Stimulated activated CD4-positive, alpha-beta T cell treated with anti-CD3 and anti-CD28 coated beads, Interleukin-1b, Interleukin-23, amount 100 ng/mL, for 1 hour (primary cell): ENCODE data around the gene PSMB3.
"Not testable (repeated sequence)": the region's sequence is repeated elsewhere in the genome, so short reads cannot be mapped to it uniquely, and the experiment has no call there.

Source experiments
- DNase-seq, 2 donors: peaks; one replicate each; pipeline ENCODE4 v3.0.0-alpha.2; 2020; ENCODE audit warnings: low read depth in 2 of 2

Gene PSMB3

DNA sequence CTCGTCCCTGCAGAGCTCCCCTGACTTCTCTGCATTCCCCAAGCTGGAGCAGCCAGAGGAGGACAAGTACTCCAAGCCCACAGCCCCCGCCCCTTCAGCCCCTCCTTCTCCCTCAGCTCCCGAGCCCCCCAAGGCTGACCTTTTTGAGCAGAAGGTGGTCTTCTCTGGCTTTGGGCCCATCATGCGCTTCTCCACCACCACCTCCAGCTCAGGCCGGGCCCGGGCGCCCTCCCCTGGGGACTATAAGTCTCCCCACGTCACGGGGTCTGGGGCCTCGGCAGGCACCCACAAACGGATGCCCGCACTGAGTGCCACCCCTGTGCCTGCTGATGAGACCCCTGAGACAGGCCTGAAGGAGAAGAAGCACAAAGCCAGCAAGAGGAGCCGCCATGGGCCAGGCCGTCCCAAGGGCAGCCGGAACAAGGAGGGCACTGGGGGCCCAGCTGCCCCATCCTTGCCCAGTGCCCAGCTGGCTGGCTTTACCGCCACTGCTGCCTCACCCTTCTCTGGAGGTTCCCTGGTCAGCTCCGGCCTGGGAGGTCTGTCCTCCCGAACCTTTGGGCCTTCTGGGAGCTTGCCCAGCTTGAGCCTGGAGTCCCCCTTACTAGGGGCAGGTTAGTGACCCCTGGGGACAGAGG lies 36.1 kb upstream of the PSMB3 start:
- DNase-seq = no peak

DNA sequence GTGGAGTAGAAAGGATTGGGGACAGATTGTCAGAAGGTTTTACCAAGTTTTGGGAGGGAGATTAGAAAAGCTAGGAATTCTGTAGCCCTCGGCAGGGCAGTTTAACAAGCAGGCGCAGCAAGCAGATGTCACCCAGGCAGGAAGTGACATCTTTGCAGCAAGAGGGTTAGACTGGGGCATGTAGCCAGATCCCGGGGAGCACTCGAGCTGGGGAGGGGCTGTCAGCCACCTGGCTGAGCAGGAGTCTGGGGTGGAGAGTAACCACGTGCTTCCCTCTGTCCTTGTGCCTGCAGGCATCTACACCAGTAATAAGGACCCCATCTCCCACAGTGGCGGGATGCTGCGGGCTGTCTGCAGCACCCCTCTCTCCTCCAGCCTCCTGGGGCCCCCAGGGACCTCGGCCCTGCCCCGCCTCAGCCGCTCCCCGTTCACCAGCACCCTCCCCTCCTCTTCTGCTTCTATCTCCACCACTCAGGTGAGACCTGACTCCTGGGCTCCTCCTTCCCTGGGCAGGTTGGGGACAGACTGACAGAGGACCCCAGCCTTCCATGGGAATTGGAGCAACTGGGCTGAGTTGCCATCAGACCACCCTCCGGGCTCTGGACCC lies 35.3 kb upstream of the PSMB3 start:
- DNase-seq = no peak

DNA sequence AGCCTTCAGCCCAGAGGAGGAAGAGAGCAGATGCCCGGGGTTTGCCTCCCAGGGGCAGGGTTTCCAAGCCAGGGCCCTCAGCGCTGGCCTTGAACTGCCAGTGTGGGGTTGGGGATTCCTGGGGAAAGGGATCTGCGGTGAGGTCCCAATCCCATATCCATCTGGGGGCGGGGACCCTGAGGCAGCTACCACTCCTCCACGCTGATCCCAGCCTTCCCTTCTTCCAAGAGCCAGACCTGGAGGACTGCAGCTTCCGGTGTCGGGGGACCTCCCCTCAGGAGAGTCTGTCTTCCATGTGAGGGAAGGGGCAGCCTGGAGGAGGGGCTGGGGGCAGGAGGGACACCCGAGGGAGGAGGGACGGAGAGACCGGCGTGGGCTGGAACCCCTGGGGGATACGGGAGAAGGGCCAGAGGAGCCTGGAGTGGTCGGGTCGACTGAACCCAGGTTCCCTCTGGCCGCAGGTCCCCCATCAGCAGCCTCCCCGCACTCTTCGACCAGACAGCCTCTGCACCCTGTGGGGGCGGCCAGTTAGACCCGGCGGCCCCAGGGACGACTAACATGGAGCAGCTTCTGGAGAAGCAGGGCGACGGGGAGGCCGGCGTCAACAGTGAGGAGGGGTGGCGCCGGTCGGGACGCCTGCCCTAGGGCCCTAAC lies 33.1 kb upstream of the PSMB3 start:
- DNase-seq = no peak

DNA sequence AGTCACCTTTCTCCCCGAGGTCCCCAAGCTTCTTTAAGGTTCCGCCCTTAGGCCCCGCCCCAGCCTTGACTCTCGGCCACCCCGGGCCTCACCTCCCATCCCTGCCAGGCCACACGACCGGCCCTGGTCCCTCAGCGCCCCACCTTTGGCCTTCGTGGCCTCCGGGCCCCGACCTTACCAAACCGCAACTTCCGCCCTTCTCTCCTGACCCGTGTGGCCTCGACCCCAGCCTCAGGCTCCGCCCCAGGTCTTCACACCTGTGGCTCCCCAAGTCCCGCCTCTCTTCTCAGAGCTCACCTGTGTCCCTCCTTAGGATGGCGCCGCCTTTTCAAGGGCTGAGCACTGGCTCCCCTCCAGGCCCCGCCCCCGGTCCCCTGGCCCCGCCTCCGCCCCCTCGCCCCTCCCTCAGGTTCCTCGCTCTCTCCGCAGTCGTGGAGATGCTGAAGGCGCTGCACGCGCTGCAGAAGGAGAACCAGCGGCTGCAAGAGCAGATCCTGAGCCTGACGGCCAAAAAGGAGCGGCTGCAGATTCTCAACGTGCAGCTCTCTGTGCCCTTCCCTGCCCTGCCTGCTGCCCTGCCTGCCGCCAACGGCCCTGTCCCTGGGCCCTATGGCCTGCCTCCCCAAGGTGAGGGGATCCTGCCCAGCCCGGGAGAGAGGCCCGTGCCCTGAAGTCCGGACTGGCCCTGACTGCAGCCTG lies 32.4 kb upstream of the PSMB3 start:
- DNase-seq = no peak

DNA sequence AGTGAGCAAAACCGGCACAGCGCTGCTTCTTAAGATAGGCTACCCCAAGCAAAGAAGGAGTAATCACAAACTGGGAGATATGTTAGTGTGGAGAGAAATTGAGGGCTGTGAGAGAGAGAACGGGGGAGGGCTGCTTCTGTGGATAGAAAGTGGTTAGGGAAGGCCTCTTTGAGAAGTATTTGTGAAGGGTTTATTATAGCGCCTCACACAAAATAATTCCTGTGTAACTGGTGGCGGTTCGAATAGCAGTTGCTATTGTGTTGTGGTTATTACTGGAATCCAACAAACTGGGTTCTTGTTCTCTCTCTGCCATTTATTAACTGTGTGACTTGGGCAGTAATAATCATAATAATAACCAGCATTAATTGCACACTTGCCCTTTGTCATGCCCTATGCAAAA lies 31.6 kb upstream of the PSMB3 start:
- DNase-seq = no peak

DNA sequence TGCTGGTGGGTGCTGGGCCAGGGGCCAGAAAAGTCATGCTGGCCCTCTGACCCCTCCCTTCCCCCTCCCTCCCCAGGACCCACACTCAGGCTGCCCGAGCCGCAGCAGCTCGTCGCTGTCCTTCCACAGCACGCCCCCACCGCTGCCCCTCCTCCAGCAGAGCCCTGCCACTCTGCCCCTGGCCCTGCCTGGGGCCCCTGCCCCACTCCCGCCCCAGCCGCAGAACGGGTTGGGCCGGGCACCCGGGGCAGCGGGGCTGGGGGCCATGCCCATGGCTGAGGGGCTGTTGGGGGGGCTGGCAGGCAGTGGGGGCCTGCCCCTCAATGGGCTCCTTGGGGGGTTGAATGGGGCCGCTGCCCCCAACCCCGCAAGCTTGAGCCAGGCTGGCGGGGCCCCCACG lies 30.7 kb upstream of the PSMB3 start:
- DNase-seq = no peak

DNA sequence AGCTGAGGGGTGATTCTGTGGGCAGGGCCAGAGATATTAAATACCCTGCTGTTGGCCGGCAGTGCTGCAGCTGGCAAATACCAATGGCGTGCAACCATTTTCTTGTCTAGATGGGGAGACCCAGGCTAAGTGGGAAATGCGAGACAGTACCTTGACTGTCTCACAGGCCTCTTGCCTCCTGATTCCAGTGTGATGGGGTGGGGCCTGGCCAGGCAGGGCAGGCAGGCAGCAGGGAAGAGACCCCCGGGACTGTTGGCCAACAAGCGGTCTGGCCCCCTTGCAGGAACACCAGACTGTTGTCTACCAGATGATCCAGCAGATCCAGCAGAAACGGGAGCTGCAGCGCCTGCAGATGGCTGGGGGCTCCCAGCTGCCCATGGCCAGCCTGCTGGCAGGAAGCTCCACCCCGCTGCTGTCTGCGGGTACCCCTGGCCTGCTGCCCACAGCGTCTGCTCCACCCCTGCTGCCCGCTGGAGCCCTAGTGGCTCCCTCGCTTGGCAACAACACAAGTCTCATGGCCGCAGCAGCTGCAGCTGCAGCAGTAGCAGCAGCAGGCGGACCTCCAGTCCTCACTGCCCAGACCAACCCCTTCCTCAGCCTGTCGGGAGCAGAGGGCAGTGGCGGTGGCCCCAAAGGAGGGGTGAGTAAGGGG lies 28.1 kb upstream of the PSMB3 start:
- DNase-seq = no peak

DNA sequence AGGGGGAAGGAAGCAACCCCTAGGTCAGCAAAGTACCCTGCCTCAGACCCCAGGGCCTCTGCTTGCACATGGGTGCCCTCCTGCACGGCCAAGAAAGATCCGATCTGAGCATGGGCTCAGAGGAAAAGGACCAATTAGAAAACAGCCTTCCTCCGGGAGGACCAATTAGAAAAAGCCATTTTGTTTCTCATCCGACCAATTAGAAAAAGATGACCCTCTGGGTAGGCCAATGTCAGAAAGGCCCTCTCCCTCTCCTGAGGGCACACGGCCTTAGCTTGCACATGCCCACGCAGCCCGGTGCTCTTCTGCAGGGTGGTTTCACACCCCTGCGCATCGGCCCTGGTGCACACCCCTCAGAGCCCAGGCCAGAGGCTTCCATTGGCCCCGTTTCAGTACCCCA lies 27.5 kb upstream of the PSMB3 start:
- DNase-seq = no peak

DNA sequence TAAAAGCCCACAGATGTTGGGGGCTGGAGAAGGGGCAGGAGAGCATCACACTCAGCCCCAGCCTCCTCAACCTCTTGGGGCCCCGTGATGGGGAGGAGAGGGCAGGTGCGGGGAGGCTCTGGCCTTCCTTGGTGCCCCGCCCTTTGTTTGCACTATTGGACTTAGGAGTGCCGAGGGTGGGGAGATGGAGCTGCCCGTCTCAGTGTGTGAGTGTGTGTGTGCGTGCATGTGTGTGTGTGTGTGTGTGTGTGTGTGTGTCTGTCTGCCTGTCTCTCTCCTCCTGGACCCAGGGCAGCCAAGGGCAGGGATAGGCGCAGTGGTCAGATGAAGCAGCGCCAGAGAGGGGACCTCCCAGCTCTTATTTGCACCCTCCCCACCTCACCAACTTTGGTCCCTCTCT lies 26.4 kb upstream of the PSMB3 start:
- DNase-seq = not testable (repeated sequence)

DNA sequence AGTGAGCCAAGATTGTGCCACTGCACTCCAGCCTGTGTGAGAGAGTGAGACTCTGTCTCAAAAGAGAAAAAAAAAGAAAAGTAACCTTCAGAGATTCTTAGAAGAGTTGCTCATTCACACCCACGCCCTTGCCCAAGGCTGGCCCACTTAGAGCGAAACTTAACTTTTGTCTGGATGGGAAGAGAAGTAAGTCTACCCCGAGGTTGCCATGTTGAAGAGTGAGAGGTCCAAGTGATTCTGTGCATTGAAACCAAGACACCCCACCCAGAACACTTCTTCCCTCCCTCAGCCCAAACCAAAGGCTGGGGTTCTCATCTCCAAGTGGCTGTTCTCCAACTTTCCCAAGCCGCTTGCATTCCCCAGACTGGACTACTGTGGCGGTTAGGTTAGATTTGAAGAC lies 24.8 kb upstream of the PSMB3 start:
- DNase-seq = no peak

DNA sequence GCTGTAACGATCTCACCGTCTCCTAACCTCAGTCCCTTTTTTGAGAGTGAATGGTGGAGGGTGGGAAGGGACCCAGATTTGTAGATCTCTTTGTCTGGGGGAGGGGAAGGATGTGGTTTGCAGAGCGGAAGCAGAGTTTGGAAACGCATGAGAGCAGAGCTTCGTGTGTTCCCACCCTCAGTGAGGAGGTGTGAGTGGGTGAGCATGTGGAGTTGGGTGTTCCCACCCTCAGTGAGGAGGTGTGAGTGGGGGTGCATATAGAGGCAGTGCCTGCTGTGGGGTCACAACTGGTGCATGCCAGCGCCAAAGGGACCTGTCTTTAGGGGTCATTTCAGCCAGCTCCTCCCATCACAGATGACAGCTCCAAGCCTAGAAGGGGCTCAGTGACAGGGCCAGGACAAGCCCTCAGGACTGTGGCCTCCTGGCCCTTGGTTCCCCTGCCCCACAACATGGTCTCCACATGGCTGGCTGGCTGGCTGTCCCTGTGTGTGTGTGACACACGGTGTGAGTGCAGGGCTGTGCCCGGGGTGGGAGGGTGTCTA lies 24.2 kb upstream of the PSMB3 start:
- peak in 1 of 2 donors; percentile 43 for DNase-seq

DNA sequence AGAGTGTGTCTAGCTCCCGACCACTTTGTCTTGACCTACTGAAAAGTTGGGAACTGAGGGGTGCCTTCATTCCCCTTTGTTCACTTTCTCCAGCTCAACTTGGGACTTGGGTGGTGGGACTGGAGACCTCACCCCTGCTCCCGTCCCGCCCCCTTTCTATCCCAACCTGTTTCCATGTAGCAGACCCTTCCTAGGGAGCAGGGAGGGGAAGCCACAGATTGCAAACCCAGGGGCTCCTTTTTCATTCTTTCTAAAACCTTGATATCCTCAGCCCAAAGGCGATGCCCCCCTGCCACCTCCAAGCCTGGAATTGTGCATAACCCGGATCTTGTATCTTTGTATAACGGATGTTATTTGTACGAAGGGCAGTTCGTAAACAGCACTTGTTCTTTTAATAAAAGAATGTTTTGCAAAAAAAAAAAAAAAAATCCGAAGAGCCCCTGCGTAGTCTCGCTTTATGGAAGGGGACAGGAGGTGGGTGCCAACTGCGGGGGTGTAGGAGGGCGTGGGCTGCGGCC lies 23.1 kb upstream of the PSMB3 start:
- no peak for DNase-seq

DNA sequence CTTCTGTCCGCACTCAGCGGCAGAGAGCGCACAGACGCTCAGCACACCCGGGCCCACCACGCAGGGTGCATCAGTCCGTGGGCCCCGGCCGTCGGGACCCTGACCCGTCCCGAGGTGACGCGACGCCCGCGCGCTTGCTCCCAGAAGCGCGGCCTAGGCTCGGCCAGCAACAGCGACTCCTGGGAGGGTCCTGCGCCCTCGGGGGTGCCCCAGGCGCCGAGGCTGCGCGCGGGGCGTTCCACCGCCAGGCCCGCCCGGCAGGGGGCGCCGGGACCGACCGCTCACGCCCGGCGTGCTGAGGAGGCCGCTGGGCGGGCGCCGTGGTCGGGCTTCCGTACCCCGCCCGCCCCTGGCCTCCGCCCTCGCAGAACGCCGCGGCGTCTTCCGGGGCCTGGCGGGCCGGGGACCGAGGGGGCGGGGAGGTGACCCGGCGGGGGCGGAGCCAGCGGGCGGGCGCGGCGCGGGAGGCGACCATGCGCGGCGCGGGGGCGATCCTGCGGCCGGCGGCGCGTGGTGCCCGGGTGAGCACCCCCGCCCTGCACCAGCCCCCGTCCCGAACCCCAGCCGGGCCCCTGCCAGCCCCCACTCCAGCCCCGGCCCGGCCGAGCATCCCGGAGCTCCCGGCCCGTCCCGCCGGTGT lies 22.5 kb upstream of the PSMB3 start, which contains the start of gene CISD3:
TSS of gene CISD3 (plus strand) at position 456 of the 640 bp plus-strand sequence. CDS start at position 474, 18 bp downstream.
- DNase-seq = peak; percentile 71 to 76

DNA sequence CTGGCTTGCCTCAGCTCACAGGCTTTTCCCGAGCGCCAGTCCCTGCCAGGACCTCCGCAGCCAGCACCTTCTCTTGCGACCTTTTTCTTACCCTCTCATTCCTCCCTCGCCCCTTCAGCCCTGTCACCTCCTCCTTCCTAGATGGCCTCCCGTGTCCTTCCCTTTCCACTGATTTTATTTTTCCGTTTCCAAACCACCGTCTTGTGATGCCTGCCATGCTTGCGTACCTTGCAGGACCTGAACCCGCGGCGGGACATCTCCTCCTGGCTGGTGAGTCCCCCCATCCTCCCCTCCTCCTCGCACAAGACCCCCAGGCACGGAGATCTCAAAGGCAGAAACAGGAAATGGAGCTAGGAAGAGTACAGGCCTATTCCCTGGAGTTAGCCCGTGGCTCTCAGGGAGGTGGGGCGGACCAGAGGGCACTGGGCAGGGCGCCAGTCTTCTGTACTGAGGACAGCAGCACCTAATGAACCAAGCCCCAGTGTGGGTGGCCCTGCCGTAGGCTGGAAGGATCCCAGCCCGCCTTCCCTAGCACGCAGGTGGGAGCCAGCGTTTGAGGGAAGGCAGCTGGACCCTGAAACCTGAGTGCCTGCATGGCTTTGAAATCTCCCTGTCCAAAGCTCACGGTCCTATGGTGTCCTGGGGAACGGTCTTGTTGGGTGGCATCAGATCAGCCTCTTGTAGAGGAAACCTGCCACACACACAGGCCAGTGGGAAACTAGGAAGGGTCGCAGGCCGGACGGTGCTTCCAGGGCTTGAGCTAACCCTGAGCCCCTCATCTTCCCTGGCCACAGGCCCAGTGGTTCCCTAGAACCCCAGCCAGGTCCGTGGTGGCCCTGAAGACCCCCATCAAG lies 21.8 kb upstream of the PSMB3 start:
- no peak for DNase-seq

DNA sequence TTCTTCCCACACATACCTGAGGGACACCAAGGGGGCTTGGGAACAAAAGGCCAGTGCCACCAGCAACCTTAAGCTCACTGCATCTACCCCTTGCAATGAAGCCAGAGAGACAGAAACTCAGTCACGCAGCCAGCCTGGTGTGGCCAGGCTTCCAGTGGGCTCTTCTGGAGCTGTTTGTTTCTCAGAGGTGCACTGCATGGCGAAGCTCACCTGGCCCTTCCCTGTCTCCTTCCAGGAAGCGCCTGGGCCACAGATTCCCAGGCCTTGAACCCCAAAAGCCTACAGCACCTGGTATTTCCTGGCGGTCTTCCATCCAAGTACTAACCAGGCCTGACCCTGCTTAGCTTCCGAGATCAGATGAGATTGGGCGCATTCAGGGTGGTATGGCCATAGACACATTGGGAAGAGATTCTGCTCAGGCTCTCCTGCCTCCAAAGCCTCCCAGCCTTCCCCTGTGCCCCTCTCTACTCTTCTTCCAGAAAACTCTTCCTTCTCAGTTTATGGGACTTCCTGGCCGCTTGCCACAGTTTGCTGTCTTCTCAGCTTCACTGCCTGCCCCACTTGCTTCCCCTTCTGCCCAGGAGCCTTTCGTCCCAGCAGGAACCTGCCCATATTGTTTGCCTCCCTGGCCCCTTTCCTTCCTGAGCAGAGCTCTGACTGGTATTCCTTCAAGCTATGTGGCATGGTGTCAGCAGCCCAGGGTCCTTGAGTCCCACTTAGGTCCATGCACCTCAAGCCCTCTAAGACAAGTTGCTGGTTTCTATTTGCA lies 20.8 kb upstream of the PSMB3 start:
- DNase-seq = no peak

DNA sequence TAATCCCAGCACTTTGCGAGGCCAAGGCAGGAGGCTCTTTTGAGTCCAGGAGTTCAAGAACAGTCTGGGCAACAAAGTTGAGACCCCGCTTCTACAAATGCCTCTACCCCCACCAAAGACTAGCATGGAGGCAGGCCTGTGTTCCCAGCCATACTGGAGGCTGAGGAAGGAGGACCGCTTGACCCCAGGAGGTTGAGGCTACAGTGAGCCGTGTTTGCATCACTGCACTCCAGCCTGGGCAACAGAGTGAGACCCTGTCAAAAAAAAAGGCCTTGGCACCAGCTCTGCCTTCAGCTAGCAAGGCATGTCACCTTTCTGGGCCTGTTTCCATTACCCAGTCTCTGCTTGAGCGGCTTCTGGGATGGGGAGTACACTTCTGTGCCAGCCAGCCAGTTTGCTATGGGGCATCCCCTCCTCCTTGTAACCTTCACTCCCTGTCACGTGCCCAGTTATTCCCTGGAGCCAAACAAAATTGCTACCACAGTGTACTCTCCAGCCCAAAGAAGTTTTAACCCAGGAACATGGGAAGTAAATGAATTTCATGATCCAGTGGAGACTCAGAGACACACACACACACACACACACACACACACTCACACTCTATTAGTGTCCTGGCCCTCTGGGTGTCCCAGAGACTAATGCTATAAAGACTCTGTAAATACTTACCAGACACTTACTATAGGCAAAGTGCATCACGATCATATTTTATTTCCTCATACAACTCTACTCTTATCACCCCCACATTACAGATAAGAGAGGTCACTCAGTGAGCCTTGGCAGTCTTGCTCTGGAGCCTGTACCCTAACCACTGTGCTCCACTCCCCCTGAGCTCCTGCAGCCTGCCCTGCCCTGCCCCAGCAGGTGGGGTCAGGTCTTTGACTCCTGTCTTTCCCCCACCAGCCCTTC lies 19.9 kb upstream of the PSMB3 start:
- DNase-seq = no peak

DNA sequence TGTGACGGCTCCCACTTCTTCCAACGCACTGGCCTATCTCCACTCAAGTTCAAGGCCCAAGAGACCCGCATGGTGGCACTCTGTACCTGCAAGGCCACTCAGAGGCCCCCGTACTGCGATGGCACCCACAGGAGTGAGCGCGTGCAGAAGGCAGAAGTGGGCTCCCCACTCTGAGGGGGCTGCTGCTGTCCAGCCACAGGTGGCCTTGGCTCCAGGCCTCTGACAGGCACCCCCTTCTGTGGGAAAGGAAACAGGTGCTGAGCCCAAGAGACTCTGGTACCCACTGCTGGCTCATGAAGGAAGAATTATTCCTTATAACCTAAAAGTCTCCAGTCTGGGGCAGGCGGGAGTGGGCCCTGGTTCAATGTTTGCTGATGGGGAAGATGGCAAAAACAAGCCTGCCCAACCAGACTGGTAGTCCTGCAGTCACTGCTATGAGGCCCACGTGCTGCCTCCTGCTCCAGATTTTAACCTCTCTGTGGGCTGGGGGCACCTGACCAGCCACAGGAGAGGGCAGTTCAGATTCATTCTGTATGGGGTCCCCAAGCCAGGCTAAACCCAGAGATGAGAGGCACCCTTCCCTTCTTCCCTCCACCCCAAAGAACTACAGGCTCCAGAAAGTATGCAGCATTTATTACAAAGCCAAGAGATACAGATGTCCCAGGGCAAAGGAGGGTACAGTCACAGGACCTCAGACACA lies 19.1 kb upstream of the PSMB3 start:
- DNase-seq = no peak
